Measurements from ENCODE around the gene PERCC1. TPM values are rescaled to one million over a fixed set of nuclear protein-coding genes. Genes with fewer than 3 reads are reported as not detected.

Gene PERCC1
- total RNA-seq (2014; rRNA removed; shearing (Covaris generic)) = not detected in 2 replicates
- polyA plus RNA-seq (2014; cell fraction: nucleus; rRNA removed) = not detected in 2 replicates

DNA sequence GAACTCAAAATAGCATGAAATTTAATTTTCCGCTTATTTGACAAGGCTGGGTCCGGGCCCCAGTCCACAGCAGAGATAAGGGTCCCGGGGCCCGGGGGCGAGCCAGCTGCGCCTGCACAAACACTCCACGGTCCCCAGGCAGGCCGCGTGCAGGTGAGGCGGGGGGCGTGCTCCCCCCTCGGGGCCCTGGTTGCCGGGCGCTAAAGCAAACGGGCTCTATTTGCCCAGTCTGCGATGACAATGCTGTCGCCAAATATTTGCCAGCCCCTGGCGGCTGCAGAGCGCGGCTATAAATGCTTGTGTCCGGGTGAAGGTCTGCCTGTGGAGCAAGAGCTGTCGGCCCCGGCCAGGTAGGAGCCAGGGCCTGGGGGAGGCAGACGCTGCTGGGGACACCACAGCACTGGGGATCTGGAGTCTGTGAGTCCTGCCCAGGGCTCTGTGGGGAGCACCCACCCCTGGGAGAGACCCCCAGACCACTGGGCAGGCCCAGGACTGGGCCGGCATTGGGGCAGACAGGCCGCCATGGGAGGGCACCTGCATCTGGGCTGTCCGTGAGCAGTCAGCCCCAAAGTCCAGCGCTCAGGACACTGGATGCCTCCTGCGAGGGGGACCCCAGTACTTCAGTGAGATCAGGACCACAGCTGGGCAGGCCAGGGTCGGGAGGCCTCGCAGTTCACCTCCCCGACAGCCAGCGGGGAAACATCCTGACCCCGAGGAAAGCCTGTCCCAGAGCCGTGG is at the start of gene PERCC1:
PERCC1 (plus strand) TSS at position 320 of the 738 bp plus-strand sequence. CDS start 1,516 bp downstream, outside the sequence.
- DNase-seq (ENCODE audit: extremely low read depth, low read depth) = no peak

DNA sequence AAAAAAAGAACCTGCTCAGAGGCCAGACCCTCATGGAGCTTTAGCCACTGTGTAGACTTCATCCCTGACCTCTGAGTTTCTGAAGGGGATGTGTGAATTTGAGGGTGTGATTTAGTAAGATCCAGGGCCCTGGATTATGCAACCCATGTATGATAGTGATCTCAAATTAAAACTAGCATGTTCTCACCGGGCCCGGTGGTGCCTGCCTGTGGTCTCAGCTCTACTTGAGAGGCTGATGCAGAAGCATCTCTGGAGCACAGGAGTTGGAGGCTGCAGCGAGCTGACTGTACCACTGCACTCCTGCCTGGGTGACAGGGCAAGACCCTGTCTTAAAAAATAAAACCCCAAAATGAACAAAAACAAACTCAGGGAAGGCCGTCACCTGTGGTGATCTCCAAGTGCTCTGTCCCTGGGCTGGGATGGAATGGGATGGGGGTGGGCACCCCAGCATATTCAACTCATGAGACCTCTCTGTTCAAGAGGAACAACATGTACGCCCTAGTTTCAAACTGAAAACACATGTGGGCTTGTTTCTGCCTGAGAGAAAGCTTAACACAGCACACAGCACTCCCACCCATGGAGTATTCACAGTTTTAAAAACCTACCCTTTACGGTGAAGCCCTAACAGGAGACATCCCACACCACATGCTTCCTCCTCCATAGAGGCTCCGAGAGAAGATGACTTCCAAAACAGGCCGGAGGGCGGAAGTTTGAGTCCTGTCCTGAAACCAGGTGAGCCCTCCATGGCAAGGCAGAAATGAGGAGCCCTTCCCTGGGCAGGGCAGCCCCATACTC is 49.1 kb upstream of the PERCC1 start:
- no peak for DNase-seq (ENCODE audit: extremely low read depth, low read depth)

DNA sequence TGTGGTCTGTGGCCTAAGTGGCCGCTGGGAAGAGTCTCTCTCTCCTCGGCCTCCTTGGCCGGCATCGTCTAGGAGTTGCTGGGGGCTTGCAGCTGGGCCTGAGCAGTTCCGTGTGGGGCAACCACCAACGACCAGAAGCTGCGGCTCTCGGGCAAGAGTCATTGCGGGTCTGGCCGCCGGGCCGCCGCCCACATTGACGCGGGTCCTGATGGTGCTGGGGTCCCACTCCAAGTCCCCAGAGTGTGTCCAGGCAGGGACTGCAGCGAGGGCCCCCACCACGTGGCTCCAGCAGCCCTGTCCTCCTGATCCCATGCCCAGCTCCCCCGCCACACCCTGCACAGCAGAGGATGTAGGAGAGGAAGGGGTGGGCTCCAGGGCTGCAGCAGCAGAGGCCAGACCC is 47.3 kb upstream of the PERCC1 start:
- DNase-seq (ENCODE audit: extremely low read depth, low read depth) = no peak

DNA sequence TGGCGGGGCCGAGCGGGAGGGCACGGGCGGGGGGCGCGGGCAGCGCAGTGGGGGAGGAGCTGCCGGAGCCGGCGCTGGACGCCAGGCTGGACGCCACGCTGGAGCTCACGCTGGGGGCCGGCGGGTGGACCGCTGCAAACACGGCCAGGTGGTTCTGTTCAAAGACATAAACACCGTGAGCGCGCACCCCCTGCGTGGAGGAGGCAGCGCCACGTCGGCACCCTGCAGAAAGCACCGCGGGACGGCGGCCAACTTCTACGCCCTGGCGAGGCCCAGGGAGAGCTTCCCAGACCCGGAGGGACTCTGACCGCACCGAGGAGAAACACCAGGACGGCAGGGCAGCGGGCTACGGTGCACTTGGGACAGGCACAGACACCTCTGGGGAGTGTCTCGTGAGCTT is 45.6 kb upstream of the PERCC1 start:
- DNase-seq (ENCODE audit: extremely low read depth, low read depth) = no peak

DNA sequence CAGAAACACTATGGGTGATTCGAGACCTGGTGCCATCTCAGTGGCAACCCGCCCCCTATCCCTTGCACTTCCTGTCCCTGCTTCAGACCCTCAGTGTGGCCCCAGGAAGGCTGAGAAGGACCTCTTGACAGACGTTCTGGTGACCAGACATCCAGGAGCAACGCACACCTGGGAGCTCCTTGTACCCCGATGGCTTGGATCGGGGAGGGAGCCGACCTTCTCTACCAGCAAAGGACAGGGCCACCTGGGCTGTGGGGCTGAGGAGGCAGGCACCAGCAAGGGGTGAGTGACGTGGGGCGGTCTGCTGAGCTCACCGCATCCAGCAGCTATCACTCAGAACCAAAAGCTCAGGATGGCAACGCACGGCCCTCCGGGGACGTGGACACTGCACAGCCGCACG is 43.5 kb upstream of the PERCC1 start:
- no peak for DNase-seq (ENCODE audit: extremely low read depth, low read depth)

DNA sequence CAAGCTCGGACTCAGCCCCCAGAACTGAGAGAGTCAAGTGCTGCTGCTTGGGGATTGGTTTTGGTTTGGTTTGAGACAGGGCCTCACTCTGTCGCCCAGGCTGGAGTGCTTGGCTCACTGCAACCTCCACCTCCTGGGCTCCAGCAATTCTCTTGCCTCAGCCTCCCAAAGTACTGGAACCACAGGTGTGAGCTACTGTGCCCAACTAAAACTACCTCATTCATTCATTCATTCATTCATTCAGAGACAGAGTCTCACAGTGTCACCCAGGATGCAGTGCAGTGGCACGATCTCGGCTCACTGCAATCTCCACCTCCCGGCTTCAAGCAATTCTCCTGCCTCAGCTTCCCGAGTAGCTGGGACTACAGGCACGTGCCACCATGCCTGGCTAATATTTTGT is 41.1 kb upstream of the PERCC1 start:
- DNase-seq (ENCODE audit: extremely low read depth, low read depth) = no peak

DNA sequence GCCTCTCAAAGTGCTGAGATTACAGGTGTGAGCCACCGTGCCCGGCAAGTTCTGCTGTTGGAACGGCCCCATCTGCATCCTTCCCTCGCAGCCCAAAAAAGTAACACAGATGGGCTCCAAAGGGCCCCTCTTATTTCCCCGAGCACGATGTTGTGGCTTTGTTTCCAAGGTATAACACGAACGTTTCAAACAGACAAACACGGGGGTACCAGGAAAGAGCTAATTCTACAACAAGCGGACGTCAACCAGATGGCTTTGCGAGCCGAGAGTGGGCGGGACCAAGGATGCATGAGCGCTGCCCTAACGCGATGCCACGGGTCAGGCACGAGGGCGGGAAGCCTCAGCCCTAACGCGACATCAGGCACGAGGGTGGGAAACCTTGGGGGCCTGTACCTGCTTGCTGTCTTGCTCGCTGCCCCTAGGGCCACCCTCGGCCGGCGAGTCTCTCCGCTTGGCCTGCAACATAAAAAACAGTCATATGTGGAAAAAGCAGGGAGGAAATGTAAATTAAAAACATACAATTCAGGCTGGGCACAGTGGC is 40.6 kb upstream of the PERCC1 start:
- DNase-seq (ENCODE audit: extremely low read depth, low read depth) = no peak

DNA sequence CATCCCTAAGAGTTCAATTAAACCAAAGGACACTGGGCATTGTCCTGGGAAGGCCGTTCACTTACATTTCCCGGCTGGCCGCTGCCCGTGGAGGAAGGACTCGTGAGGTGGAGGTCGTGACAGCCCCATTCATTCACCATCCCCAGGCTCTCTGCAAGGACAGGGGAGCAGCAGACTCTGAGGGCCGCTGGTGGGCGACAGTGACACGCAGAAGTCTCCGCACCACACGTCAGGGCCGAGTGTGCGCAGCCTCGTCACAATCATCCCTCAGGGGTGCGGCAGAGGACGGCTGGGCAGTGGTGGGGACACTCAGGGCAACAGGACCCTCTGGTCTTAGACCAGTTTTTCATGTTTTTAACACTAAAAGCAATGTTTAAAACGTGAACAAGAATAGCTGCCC is 38.1 kb upstream of the PERCC1 start:
- no peak for DNase-seq (ENCODE audit: extremely low read depth, low read depth)

DNA sequence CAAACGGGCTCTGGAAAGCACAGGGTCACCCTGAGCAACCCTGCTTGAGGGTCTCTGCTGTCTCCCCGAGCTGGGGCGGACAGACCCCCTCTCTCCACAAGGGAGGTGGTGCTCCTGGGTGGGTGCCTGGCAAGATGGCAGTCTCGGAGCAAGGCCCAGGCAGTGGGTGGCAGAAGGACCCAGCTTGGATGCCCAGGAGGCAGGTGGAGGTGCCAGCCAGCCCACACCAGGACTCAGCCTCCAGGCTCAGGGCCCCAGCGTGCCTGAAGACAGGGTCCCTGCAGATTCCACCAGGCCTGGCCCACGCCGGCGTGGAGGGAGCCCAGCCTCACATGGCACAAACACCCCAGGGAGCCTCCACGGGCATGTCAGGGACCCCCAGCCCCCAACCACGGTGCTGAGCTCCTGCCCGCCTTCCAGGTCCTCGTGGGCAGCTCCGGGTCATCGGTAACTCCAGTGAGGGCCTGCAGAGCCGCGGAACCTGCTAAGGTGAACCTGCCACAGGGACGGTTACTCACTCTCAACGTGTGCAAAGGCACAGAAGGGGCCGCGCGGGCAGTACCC is 37.2 kb upstream of the PERCC1 start:
- DNase-seq (ENCODE audit: extremely low read depth, low read depth) = no peak

DNA sequence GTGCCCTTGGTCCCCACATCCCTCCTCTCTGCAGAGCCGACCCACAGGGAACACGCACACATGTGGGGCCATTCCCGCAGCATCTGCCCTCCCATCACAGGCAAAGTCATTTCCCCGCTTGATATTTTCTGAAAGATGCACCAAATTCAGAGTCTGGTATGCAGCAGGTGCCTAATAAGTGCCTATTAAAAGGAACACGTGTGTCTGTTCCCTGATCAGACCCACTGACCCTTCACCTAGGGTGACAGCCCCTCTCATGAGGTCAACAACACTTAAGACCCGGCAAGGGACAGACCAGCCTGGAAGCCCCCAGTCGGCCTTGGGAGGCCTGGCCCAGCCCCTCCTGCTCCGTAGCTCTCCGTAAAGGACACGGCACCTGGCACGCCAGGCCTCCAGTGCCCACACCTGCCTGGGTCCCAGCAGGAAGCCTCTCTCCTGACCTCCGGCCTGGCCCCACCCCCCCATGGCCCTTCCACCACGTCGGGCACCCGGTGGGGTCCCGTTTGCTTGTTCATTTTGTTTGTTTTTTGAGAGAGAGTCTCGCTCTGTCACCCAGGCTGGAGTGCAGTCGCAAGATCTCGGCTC is 36.4 kb upstream of the PERCC1 start:
- no peak for DNase-seq (ENCODE audit: extremely low read depth, low read depth)

DNA sequence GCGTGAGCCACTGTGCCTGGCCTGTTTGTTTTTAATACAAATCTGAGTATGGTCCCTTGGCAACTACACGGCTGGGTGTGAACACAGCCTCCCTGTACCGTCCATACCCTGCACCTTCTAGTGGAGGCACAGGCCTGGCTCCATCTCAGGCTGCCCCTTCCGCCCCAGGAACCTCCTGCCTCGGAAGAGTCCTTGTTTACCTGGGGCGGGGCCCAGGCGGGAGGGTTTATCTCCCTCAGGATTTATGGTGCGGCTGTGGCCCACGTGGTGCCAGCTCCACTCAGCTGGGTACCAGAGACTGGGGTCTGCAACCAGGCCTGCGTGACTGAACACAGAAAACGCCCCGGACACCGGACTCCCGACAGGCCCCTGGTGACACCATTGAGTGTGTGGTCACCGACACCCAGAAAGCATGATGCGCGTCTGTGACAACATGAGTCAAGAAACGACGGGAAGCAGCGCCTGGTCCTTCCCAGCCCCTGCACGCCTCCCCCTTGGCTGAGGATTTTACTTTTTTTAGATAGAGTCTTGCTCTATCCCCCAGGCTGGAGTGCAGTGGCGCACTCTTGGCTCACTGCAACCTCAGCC is 35.3 kb upstream of the PERCC1 start:
- DNase-seq (ENCODE audit: extremely low read depth, low read depth) = no peak

DNA sequence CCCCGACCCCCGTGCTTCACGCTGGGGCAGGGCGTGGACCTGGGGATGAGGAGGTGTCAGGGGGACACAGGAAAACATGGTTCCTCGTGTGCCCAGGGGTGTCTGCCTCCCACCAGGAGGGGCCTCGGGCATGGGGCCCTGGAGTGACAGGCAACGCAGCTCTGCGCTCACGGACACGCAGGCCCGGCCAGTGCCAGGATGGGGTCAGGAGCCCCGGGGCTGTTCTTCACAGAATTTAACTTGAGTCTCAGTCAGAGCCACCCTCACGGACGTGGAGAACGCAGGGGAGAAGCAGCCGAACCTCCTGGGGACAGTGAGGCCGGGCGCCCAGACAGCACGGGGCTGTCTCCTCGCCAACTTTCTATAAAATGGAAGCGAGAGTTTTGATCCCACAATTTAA is 33.1 kb upstream of the PERCC1 start:
- no peak for DNase-seq (ENCODE audit: extremely low read depth, low read depth)

DNA sequence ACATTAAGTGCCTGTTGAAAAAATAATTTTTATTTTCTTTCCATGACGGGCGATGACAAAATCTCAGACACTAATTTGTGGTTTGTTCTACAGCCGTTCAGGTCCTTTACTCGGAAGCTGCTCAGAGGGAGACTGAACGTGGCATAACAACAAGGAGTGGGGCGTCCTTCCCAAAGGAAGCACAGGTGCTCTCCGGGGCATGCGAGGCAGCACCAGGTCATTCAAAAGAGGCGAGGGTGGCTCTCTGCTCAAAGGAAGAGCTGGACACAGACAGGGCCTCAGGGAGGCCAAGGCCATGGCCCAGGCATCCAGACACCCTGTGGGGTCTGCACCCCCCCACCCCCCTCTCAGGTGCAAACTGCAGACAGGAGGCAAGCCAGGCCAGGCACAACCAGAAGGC is 32.5 kb upstream of the PERCC1 start:
- DNase-seq (ENCODE audit: extremely low read depth, low read depth) = no peak

DNA sequence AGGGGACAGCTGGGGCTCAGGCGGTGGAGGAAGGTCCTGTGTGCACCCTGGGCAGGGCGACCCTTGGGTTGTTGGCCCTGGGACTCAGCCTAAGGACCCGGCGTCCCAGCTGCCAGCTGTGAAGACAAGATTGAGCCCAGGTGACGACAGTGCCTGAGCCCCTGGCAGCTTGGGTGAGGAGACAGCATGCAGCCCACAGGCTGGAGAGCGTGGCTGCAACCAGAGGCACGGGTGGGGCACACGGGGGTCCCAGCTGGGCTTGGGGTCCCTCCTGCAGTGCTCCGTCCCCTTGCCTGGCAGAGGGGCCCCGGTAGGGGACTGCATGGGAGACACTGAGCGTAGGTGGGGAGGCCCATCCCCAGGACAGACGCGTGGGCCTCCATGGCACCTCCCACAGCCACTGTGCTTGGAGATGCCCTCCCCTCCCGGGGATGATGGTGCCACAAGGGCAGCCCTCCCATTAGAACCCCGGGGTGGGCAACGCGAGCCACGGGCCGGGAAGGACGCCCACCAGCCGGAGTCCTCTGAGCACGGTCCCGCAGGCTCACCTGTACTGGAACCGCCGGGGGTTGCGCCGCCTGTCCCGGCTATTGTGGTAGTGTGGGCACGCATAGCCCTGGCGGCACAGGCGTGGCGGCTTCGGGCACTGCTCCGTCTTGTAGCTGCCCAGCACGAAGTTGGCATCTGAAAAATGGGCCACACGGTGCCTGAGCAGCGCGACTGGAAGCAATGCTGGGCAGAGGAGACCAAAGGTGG is 31.9 kb upstream of the PERCC1 start:
- DNase-seq (ENCODE audit: extremely low read depth, low read depth) = no peak

DNA sequence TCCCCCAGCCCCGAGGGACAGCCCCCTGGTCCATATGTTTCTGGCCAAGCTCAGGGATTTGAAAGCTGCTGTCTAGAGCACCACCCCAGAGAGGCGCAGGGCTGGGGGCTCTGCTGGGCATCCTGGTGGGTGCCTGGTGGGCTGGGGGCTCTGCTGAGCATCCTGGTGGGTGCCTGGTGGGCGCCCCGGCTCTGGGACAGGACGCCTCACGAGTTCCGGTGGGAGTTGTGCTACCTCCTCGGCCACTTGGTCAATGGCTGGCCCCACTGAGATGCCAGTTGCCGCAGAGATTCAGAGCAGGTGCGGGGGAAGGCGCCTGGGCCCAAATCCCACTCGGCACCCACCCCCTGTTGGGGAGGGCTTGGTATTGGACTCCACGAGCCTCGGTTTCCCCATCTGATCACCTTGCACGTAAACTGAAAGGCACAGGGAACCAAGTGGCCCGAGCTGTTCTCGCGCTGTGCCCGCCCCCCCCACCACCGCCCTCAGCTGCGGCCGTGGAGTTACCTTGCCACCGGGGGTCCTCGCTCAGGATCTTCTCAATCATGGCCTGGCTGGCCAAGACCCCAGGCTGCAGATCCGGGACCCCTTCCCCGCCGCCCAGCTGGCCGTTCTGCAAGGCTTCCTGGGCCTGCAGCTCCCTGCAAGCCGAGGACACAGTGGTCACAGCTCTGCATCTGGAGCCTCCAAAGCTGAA is 29.7 kb upstream of the PERCC1 start:
- no peak for DNase-seq (ENCODE audit: extremely low read depth, low read depth)

DNA sequence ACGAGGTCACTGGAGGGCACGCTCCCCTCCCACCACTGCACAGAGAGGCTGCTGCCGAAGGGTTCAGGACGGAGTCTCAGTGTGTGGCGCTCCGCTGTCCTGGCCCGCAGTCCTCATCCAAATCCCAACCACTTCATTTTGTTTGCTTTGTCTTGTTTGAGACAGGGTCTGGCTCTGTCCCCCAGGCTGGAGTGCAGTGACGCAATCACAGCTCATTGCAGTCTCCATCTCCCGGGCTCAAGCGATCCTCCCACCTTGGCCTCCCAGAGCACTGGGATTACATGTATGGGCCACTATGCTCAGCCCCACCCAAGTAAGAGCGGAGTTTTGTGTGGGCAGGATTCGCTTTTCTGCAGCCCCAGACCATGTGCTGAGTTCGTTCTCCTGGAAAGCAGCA is 29.1 kb upstream of the PERCC1 start:
- DNase-seq (ENCODE audit: extremely low read depth, low read depth) = no peak

DNA sequence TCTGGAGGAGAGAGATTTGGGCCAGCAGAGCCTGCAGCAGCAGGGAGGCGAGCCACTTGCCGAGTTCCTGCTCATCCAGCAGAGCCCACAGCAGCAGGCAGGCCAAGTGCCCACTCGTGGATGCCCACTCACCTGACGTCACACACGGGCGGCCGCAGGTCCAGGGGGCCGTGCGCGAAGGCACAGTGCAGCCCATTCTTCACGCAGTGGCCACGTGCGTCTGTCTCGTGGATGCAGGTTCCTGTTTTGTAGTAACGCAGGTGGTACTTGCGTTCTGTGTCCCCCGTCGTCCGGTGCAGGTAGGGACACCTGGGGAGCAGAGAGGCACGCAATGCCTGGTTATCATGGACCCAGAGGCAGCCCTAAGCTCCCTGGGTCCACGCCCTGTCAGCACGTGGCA is 27.8 kb upstream of the PERCC1 start:
- DNase-seq (ENCODE audit: extremely low read depth, low read depth) = no peak

DNA sequence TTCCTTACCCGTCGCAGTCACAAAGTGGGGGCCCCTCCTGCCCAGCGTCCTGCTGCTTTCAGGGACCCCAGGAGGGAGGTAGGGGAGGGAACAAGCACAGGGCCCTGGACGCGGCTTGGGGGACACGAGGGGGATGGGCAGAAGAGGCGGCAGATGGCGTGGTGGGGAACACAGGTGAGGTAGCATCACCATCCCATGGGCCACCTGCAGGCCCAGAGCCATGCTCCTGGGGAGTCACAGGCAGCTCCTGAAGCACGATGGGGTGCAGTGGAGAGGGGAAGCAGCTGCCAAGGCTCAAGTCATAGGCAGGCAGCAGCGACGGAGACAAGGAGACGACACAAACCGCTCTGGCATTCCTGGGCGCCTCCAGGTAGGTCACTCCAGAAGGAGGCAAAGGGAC is 27.1 kb upstream of the PERCC1 start:
- DNase-seq (ENCODE audit: extremely low read depth, low read depth) = no peak

DNA sequence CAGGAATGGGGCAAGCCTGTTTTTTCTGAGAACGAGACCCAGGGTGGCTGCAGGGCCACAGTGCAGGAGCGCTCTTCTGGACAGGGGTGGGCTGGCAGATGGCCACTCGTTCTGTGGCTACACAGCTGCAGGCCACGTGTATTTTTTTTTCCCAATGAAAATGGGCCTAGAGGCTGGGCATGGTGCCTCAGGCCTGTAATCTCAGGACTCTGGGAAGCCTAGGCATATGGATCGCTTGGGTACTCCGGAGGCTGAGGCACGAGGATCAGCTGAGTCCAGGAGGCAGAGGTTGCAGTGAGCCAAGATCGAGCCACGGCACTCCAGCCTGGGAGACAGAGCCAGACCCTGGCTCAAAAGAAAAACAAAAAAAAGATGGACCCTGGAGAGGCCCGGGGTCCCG is 23.1 kb upstream of the PERCC1 start:
- no peak for DNase-seq (ENCODE audit: extremely low read depth, low read depth)

All from NCI-H460 (cell line).